Measurements from ENCODE around the gene C2orf76.
"Not testable (repeated sequence)": the region's sequence is repeated elsewhere in the genome, so short reads cannot be mapped to it uniquely, and the experiment has no call there.

C2orf76 gene

GRCh38 chr2:119377993-119378345 is 11.3 kb upstream of the C2orf76 start:
- no peak for DNase-seq

GRCh38 chr2:119377294-119377992 is 10.8 kb upstream of the C2orf76 start:
- DNase-seq: no peak

GRCh38 chr2:119376810-119377209 is 10.2 kb upstream of the C2orf76 start:
- no peak for DNase-seq

GRCh38 chr2:119376406-119376805 is 9.8 kb upstream of the C2orf76 start:
- not testable (repeated sequence) for DNase-seq

- not testable (repeated sequence) for DNase-seq
Observed at GRCh38 chr2:119373907-119374745, 7.5 kb upstream of the C2orf76 start.

- DNase-seq: no peak
Observed at GRCh38 chr2:119372778-119373568, 6.3 kb upstream of the C2orf76 start.

GRCh38 chr2:119371111-119371510 is 4.5 kb upstream of the C2orf76 start:
- peak; percentile 13 to 96 (median 78) for DNase-seq

GRCh38 chr2:119369845-119370244 is 3.2 kb upstream of the C2orf76 start:
- peak in 1 of 56 donors; percentile 16 for DNase-seq

GRCh38 chr2:119367472-119368099 is 952 bp upstream of the C2orf76 start:
- peak in 48 of 56 donors; percentile 9 to 81 (median 62) for DNase-seq

- DNase-seq: peak in 1 of 56 donors; percentile 59
Observed at GRCh38 chr2:119366161-119366648, 429 bp downstream of the C2orf76 start.

- DNase-seq: no peak
Observed at GRCh38 chr2:119365436-119365835, 1.2 kb downstream of the C2orf76 start.

- DNase-seq: no peak
Observed at GRCh38 chr2:119364798-119365197, 1.8 kb downstream of the C2orf76 start.

GRCh38 chr2:119360423-119360966 is 6.1 kb downstream of the C2orf76 start:
- no peak for DNase-seq

- no peak for DNase-seq
Observed at GRCh38 chr2:119359774-119360173, 6.9 kb downstream of the C2orf76 start.

- no peak for DNase-seq
Observed at GRCh38 chr2:119354860-119355259, 11.8 kb downstream of the C2orf76 start.

- no peak for DNase-seq
Observed at GRCh38 chr2:119352357-119352756, 14.3 kb downstream of the C2orf76 start.

- peak in 1 of 56 donors; percentile 18 for DNase-seq
Observed at GRCh38 chr2:119350311-119350998, 16.2 kb downstream of the C2orf76 start.

- DNase-seq: no peak
Observed at GRCh38 chr2:119349289-119349688, 17.3 kb downstream of the C2orf76 start.

- no peak for DNase-seq
Observed at GRCh38 chr2:119341684-119342083, 24.9 kb downstream of the C2orf76 start.

GRCh38 chr2:119339562-119339923 is 27.1 kb downstream of the C2orf76 start:
- DNase-seq: no peak

Measured in nucleus accumbens (tissue), 56 donors.